RWPE2 (cell line): Measurements from ENCODE around the gene TM4SF18.

Experiments used
- ATAC-seq: fragments of 200-7000 bp; cut with Tn5 transposase; 3 replicates; pipeline ENCODE4 v1.9.1; 2021; ENCODE audit warnings: low read depth
- DNase-seq: peaks from one replicate; pipeline ENCODE4 v3.0.0-alpha.2; 2020; ENCODE audit warnings: low spot score
- H3K27ac ChIP-seq: fragments of 450-650 bp; 2 replicates; pipeline ENCODE4 v1.5.1; 2017; ENCODE audit warnings: mild to moderate bottlenecking; ENCODE audit not compliant: poor library complexity, severe bottlenecking
- H3K27me3 ChIP-seq: fragments of 250-450 bp; sonication (Bioruptor Pico); 2 replicates; pipeline ENCODE4 v1.5.1; 2021; ENCODE audit warnings: mild to moderate bottlenecking, moderate library complexity; ENCODE audit not compliant: insufficient read depth, poor library complexity, severe bottlenecking
- H3K36me3 ChIP-seq: fragments of 250-450 bp; sonication (Bioruptor Pico); 2 replicates; pipeline ENCODE4 v1.5.1; 2020; ENCODE audit warnings: low read depth, mild to moderate bottlenecking, moderate library complexity
- H3K4me1 ChIP-seq: fragments of 250-450 bp; sonication (Bioruptor Pico); 2 replicates; pipeline ENCODE4 v1.5.1; 2021; ENCODE audit warnings: mild to moderate bottlenecking, moderate library complexity; ENCODE audit not compliant: insufficient read depth, poor library complexity, severe bottlenecking
- H3K4me3 ChIP-seq: fragments of 250-450 bp; sonication (Bioruptor Pico); 2 replicates; pipeline ENCODE4 v1.5.1; 2021; ENCODE audit warnings: mild to moderate bottlenecking, moderate library complexity; ENCODE audit not compliant: severe bottlenecking
- H3K9me3 ChIP-seq: fragments of 250-450 bp; sonication (Bioruptor Pico); 2 replicates; pipeline ENCODE4 v1.5.1; 2021; ENCODE audit warnings: mild to moderate bottlenecking, moderate library complexity; ENCODE audit not compliant: severe bottlenecking
- CTCF ChIP-seq: fragments of 450-650 bp; IDR thresholded peaks from one replicate; pipeline ENCODE4 v1.5.1; 2017; ENCODE audit warnings: mild to moderate bottlenecking, moderate library complexity; ENCODE audit not compliant: poor library complexity, severe bottlenecking

TM4SF18 gene

GRCh38 chr3:149284034-149284433 lies 49.4 kb downstream of the TM4SF18 start:
- Histone ChIP-seq H3K36me3 (no peaks in the 10 kb centered on the region), H3K4me1 (no peaks in the 10 kb centered on the region), H3K27me3 (no peaks in the 10 kb centered on the region), H3K4me3 (no peak overlapping the region), H3K27ac (no peak overlapping the region), H3K9me3 (no peaks in the 10 kb centered on the region)
- ATAC-seq (no peak), DNase-seq (no peak)
- no peak for TF ChIP-seq CTCF

GRCh38 chr3:149283401-149283800 lies 50.0 kb downstream of the TM4SF18 start:
- DNase-seq (no peak), ATAC-seq (no peak)
- no peak for TF ChIP-seq CTCF
- Histone ChIP-seq H3K27me3 (no peaks in the 10 kb centered on the region), H3K4me1 (no peaks in the 10 kb centered on the region), H3K9me3 (no peaks in the 10 kb centered on the region), H3K36me3 (no peaks in the 10 kb centered on the region), H3K27ac (no peak overlapping the region), H3K4me3 (no peak overlapping the region)

- H3K27me3 ChIP-seq = no peaks in the 10 kb centered on the region
- no peak for TF ChIP-seq CTCF
- DNase-seq (no peak), ATAC-seq (no peak)
- H3K27ac ChIP-seq = no peak overlapping the region
- peaks cover 3% of the 10 kb centered on the region for H3K4me1 ChIP-seq
- H3K9me3 ChIP-seq = no peaks in the 10 kb centered on the region
- H3K36me3 ChIP-seq = no peaks in the 10 kb centered on the region
- H3K4me3 ChIP-seq = no peak overlapping the region
These were observed 50.6 kb downstream of the TM4SF18 start for GRCh38 chr3:149282836-149283235.

- no peaks in the 10 kb centered on the region for H3K27me3 ChIP-seq
- DNase-seq (no peak), ATAC-seq (no peak)
- H3K9me3 ChIP-seq = no peaks in the 10 kb centered on the region
- no peak overlapping the region for H3K4me3 ChIP-seq
- peaks cover 8% of the 10 kb centered on the region for H3K4me1 ChIP-seq
- no peak for TF ChIP-seq CTCF
- H3K27ac ChIP-seq = no peak overlapping the region
- no peaks in the 10 kb centered on the region for H3K36me3 ChIP-seq
These were observed 51.1 kb downstream of the TM4SF18 start for GRCh38 chr3:149282322-149282721.

GRCh38 chr3:149280671-149281349 lies 52.6 kb downstream of the TM4SF18 start:
- no peak for DNase-seq
- Histone ChIP-seq H3K27ac (no peak overlapping the region), H3K4me1 (peaks cover 15% of the 10 kb centered on the region)

More at GRCh38 chr3:149280671-149281349, 52.6 kb downstream of the TM4SF18 start:
- ATAC-seq = no peak
- H3K36me3 ChIP-seq = no peaks in the 10 kb centered on the region
- no peaks in the 10 kb centered on the region for H3K9me3 ChIP-seq
- H3K27me3 ChIP-seq = no peaks in the 10 kb centered on the region
- no peak for TF ChIP-seq CTCF
- H3K4me3 ChIP-seq = no peak overlapping the region
